IMR-90 (cell line): Measurements from ENCODE around the gene SPESP1. TPM values are rescaled to one million over a fixed set of nuclear protein-coding genes. Genes with fewer than 3 reads are reported as not detected.

Source experiments
- ATAC-seq: fragments of 200-7000 bp; cut with Tn5 transposase; 2 replicates; pipeline ENCODE4 v1.9.1; 2020; ENCODE audit warnings: low read depth, mild to moderate bottlenecking, moderate library complexity
- BruUV-seq: library from RNA; stranded (reverse); fragments of 400-500 nt; replicated peaks from 2 replicates; lab custom pipeline; 2021; lab: Mats Ljungman, UMichigan
- CTCF ChIA-PET: fragments of 300-600 bp; formaldehyde crosslinking; extraction: SDS; loops from one replicate; lab custom pipeline; 2021; ENCODE audit warnings: antibody characterized with exemption; lab: Yijun Ruan, JAX
- POLR2A ChIA-PET: fragments of 300-600 bp; sonication (Branson Sonifier 250); formaldehyde crosslinking; loops from one replicate; lab custom pipeline; 2022; ENCODE audit warnings: antibody characterized with exemption; ENCODE audit not compliant: unreplicated experiment; lab: Charles Lee
- DNase-seq: peaks from one replicate; pipeline ENCODE4 v3.0.0; 2013
- H2AFZ ChIP-seq: replicated peaks from 2 replicates; pipeline ENCODE3; 2013; ENCODE audit warnings: low read length, mild to moderate bottlenecking; ENCODE audit not compliant: poor library complexity
- H2AK5ac ChIP-seq: 2 replicates; pipeline ENCODE4 v1.6.1; 2013; ENCODE audit warnings: low read depth, low read length, inconsistent platforms
- H2AK9ac ChIP-seq: replicated peaks from 2 replicates; pipeline ENCODE3; 2013; ENCODE audit warnings: mild to moderate bottlenecking, low read depth, low read length, moderate library complexity; ENCODE audit not compliant: poor library complexity
- H2BK120ac ChIP-seq: 2 replicates; pipeline ENCODE4 v1.6.1; 2013; ENCODE audit warnings: low read depth, low read length, inconsistent platforms
- H2BK15ac ChIP-seq: 3 replicates; pipeline ENCODE4 v1.6.1; 2013; ENCODE audit warnings: low read depth, low read length, inconsistent platforms
- H2BK20ac ChIP-seq: 2 replicates; pipeline ENCODE4 v1.6.1; 2013; ENCODE audit warnings: low read depth, mild to moderate bottlenecking, inconsistent platforms, low read length, moderate library complexity
- H2BK5ac ChIP-seq: 2 replicates; pipeline ENCODE4 v1.6.1; 2013; ENCODE audit warnings: mild to moderate bottlenecking, low read depth, low read length, inconsistent platforms; ENCODE audit not compliant: poor library complexity, severe bottlenecking
- H3K14ac ChIP-seq: replicated peaks from 2 replicates; pipeline ENCODE4 v1.6.1; 2013; ENCODE audit warnings: low read depth, low read length, inconsistent platforms
- H3K18ac ChIP-seq: 2 replicates; pipeline ENCODE4 v1.6.1; 2013; ENCODE audit warnings: low read depth, low read length, control low read depth
- H3K23ac ChIP-seq: 2 replicates; pipeline ENCODE4 v1.6.1; 2013; ENCODE audit warnings: low read depth, low read length, inconsistent platforms
- H3K27ac ChIP-seq: 2 replicates; pipeline ENCODE4 v1.5.1; 2013; ENCODE audit warnings: mild to moderate bottlenecking, control low read depth, low read length; ENCODE audit not compliant: insufficient read depth
- H3K27me3 ChIP-seq: 2 replicates; pipeline ENCODE4 v1.6.1; 2013; ENCODE audit warnings: low read length; ENCODE audit not compliant: control insufficient read depth, insufficient read depth
- H3K36me3 ChIP-seq: 2 replicates; pipeline ENCODE4 v1.6.1; 2013; ENCODE audit warnings: low read length, mixed read lengths; ENCODE audit not compliant: control insufficient read depth, insufficient read depth
- H3K4ac ChIP-seq: 2 replicates; pipeline ENCODE4 v1.6.1; 2013; ENCODE audit warnings: low read depth, low read length, inconsistent platforms
- H3K4me1 ChIP-seq: 2 replicates; pipeline ENCODE4 v1.6.1; 2013; ENCODE audit warnings: low read length, mixed read lengths; ENCODE audit not compliant: control insufficient read depth, insufficient read depth
- H3K4me2 ChIP-seq: 2 replicates; pipeline ENCODE4 v1.6.1; 2013; ENCODE audit warnings: low read depth, mild to moderate bottlenecking, control low read depth, low read length, moderate library complexity
- H3K4me3 ChIP-seq: 2 replicates; pipeline ENCODE4 v1.5.1; 2013; ENCODE audit warnings: low read depth, mild to moderate bottlenecking, control low read depth, low read length, moderate library complexity; ENCODE audit not compliant: insufficient read depth
- H3K56ac ChIP-seq: 2 replicates; pipeline ENCODE4 v1.6.1; 2013; ENCODE audit warnings: low read length, inconsistent platforms; ENCODE audit not compliant: insufficient read depth; ENCODE audit errors: extremely low read depth
- H3K79me1 ChIP-seq, 2 experiments: 2 replicates each; pipeline ENCODE4 v1.6.1; 2013; ENCODE audit warnings: low read length in 2 of 2, inconsistent platforms in 1 of 2, low read depth in 1 of 2
- H3K9ac ChIP-seq: 2 replicates; pipeline ENCODE4 v1.6.1; 2013; ENCODE audit warnings: low read depth, low read length, control low read depth
- H3K9me1 ChIP-seq: 2 replicates; pipeline ENCODE4 v1.6.1; 2013; ENCODE audit warnings: low read length, inconsistent platforms; ENCODE audit not compliant: insufficient read depth
- H3K9me3 ChIP-seq: 2 replicates; pipeline ENCODE4 v1.6.1; 2013; ENCODE audit warnings: low read length; ENCODE audit not compliant: control insufficient read depth, insufficient read depth
- H4K20me1 ChIP-seq: 2 replicates; pipeline ENCODE4 v1.6.1; 2013; ENCODE audit warnings: low read length, inconsistent platforms; ENCODE audit not compliant: insufficient read depth
- H4K5ac ChIP-seq: 2 replicates; pipeline ENCODE4 v1.6.1; 2013; ENCODE audit warnings: mild to moderate bottlenecking, low read depth, low read length, control low read depth
- H4K8ac ChIP-seq, 2 experiments: 2 replicates each; pipeline ENCODE4 v1.6.1; 2013; ENCODE audit warnings: low read depth in 2 of 2, low read length in 2 of 2, control low read depth in 1 of 2, inconsistent platforms in 1 of 2
- H4K91ac ChIP-seq: 2 replicates; pipeline ENCODE4 v1.6.1; 2013; ENCODE audit warnings: low read depth, low read length, inconsistent platforms; ENCODE audit not compliant: insufficient read depth
- BHLHE40 ChIP-seq: fragments of 150-350 bp; IDR thresholded peaks from 2 replicates; pipeline ENCODE4 v1.6.1; 2016; ENCODE audit warnings: mild to moderate bottlenecking, low read depth, low read length
- CEBPB ChIP-seq: IDR thresholded peaks from 2 replicates; pipeline ENCODE4 v1.6.1; 2012; ENCODE audit warnings: low read depth, low read length, improper control_type of control experiment
- CHD1 ChIP-seq: IDR thresholded peaks from 2 replicates; pipeline ENCODE4 v1.6.1; 2012; ENCODE audit warnings: low read depth, low read length, improper control_type of control experiment
- CTCF ChIP-seq: conservative IDR thresholded peaks from 2 replicates; pipeline ENCODE4 v1.5.1; 2012; ENCODE audit warnings: mild to moderate bottlenecking, low read depth, low read length, improper control_type of control experiment
- MAFK ChIP-seq: IDR thresholded peaks from 2 replicates; pipeline ENCODE4 v1.6.1; 2012; ENCODE audit warnings: low read depth, low read length, improper control_type of control experiment
- MXI1 ChIP-seq: IDR thresholded peaks from 2 replicates; pipeline ENCODE4 v1.6.1; 2012; ENCODE audit warnings: low read depth, mild to moderate bottlenecking, low read length, moderate library complexity, borderline replicate concordance
- NFE2L2 ChIP-seq: fragments of 150-350 bp; IDR thresholded peaks from 2 replicates; pipeline ENCODE4 v1.6.1; 2016; ENCODE audit warnings: low read depth, mild to moderate bottlenecking, low read length
- POLR2A ChIP-seq: IDR thresholded peaks from 2 replicates; pipeline ENCODE4 v1.6.1; 2012; ENCODE audit warnings: mild to moderate bottlenecking, low read depth, low read length
- RAD21 ChIP-seq: IDR thresholded peaks from 2 replicates; pipeline ENCODE4 v1.6.1; 2012; ENCODE audit warnings: low read length, improper control_type of control experiment
- RCOR1 ChIP-seq: IDR thresholded peaks from 2 replicates; pipeline ENCODE4 v1.6.1; 2012; ENCODE audit warnings: mild to moderate bottlenecking, low read length, improper control_type of control experiment; ENCODE audit not compliant: insufficient replicate concordance
- USF2 ChIP-seq: fragments of 150-350 bp; IDR thresholded peaks from 2 replicates; pipeline ENCODE4 v1.6.1; 2017; ENCODE audit warnings: mild to moderate bottlenecking, antibody characterized with exemption, low read length, low read depth
- WGBS, 2 experiments: methylation state at CpG; one replicate each; pipeline versions ENCODE4 v1.1.5 to v1.1.7; 2013; ENCODE audit warnings: missing lambda C conversion rate in 2 of 2; ENCODE audit not compliant: insufficient read length in 1 of 2; ENCODE audit errors: extremely low coverage in 2 of 2; 5-methylcytosine and 5-hydroxymethylcytosine counted together
- dilution Hi-C: fragments of 300-500 bp; cut with HindIII; formaldehyde crosslinking; loops from one replicate; pipeline ENCODE4 v1.14.3; 2018; ENCODE audit warnings: low sequenced_read_pairs; ENCODE audit not compliant: unreplicated experiment
- in situ Hi-C: fragments of 300-500 bp; cut with MboI; formaldehyde crosslinking; loops from 3 replicates; pipeline ENCODE4 v1.14.3; 2019; ENCODE audit warnings: low sequenced_read_pairs, inconsistent platforms, mixed read lengths
- intact Hi-C: fragments of 100-400 bp; cut with micrococcal nuclease; formaldehyde crosslinking; loops from 2 replicates; pipeline ENCODE4 v1.10.0; 2022
- polyA plus RNA-seq, 3 experiments: library from polyadenylated mRNA; depleted of rRNA; stranded (reverse); fragments of >200 nt; gene quantifications; 2 replicates each; pipeline ENCODE4 v1.2.3, GENCODE V29; 2012; ENCODE audit warnings: low replicate concordance in 1 of 3
- total RNA-seq: library from RNA; depleted of rRNA; stranded (reverse); fragments of >200 nt; gene quantifications from 2 replicates; pipeline ENCODE4 v1.2.3, GENCODE V29; 2012

SPESP1 gene
- total and polyA plus RNA-seq, 2 of the 4 experiments (the other 2 are of a cell fraction): 2.9 to 3.0 TPM

- CTCF ChIA-PET: interaction anchor here (0.7 kb wide), 1 partner anchor 19 kb away, joined by 4 read pairs; no protein-coding TSS in a partner anchor
- TF ChIP-seq RCOR1: no peak
- TF ChIP-seq USF2: no peak
- TF ChIP-seq BHLHE40: no peak
- TF ChIP-seq NFE2L2: no peak
- no peak for TF ChIP-seq MAFK
- TF ChIP-seq POLR2A: no peak
- TF ChIP-seq MXI1: no peak
- TF ChIP-seq CHD1: no peak
- no peak for TF ChIP-seq CTCF
- no peak for TF ChIP-seq CEBPB
- TF ChIP-seq RAD21: no peak
- H4K8ac ChIP-seq: no peak overlapping the region
Observed at GRCh38 chr15:68985361-68985891, 55.1 kb downstream of the SPESP1 start.

More at GRCh38 chr15:68985361-68985891, 55.1 kb downstream of the SPESP1 start:
- no peak overlapping the region for H2AK9ac ChIP-seq
- no peaks in the 10 kb centered on the region for H3K9me3 ChIP-seq
- H3K4me2 ChIP-seq: no peak overlapping the region
- H4K20me1 ChIP-seq: no peaks in the 10 kb centered on the region
- no peaks in the 10 kb centered on the region for H3K4me1 ChIP-seq
- H3K79me1 ChIP-seq: no peaks in the 10 kb centered on the region
- dilution Hi-C loops (no loop called here), in situ Hi-C loops (no loop called here), intact Hi-C loops (no loop called here)
- no peak overlapping the region for H4K91ac ChIP-seq
- H3K4me3 ChIP-seq: no peak overlapping the region
- no peak overlapping the region for H2AK5ac ChIP-seq
- no peak overlapping the region for H2AFZ ChIP-seq
- DNase-seq: no peak
- H2BK120ac ChIP-seq: no peak overlapping the region
- ATAC-seq: no peak
- H3K9me1 ChIP-seq: no peaks in the 10 kb centered on the region
- H3K56ac ChIP-seq: no peak overlapping the region
- no CpG with 5 or more reads among the region's 5 CpGs for WGBS, 2 experiments
- H2BK15ac ChIP-seq: no peak overlapping the region
- H3K14ac ChIP-seq: no peak overlapping the region
- no peak overlapping the region for H4K5ac ChIP-seq
- no peak overlapping the region for H2BK20ac ChIP-seq
- H3K23ac ChIP-seq: no peak overlapping the region
- BruUV-seq: no TSS peak
- H3K9ac ChIP-seq: no peak overlapping the region
- POLR2A ChIA-PET: no interaction called here
- H2BK5ac ChIP-seq: no peak overlapping the region
- peaks cover 32% of the 10 kb centered on the region for H3K27me3 ChIP-seq
- no peaks in the 10 kb centered on the region for H3K36me3 ChIP-seq
- H3K27ac ChIP-seq: no peak overlapping the region
- no peak overlapping the region for H3K18ac ChIP-seq
- H3K4ac ChIP-seq: no peak overlapping the region
